ENCODE results near the gene REEP1.

The REEP1 gene

DNA sequence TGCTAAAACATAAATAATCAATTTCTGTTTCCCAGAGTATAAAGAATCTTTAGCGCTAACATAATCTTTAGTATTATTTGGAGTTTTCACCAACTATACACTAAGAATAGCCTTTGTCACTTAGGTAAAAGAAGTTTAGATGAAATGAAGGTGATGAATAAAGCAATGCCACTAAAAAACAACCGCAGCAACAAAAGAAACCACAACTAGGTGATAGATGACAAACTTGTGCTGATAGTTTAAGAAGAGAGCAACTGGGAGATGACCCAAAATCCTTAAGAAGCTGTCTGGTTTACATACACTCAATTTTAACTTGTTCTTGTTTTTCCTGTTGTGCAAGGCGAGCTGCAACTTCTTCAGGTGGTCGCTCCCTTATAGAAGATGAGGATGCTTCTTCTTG is 167.0 kb downstream of the REEP1 start:
- TF ChIP-seq, protein P1, sequence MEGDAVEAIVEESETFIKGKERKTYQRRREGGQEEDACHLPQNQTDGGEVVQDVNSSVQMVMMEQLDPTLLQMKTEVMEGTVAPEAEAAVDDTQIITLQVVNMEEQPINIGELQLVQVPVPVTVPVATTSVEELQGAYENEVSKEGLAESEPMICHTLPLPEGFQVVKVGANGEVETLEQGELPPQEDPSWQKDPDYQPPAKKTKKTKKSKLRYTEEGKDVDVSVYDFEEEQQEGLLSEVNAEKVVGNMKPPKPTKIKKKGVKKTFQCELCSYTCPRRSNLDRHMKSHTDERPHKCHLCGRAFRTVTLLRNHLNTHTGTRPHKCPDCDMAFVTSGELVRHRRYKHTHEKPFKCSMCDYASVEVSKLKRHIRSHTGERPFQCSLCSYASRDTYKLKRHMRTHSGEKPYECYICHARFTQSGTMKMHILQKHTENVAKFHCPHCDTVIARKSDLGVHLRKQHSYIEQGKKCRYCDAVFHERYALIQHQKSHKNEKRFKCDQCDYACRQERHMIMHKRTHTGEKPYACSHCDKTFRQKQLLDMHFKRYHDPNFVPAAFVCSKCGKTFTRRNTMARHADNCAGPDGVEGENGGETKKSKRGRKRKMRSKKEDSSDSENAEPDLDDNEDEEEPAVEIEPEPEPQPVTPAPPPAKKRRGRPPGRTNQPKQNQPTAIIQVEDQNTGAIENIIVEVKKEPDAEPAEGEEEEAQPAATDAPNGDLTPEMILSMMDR (IDR thresholded peaks at IDR 0.05; ENCODE audit: control insufficient read depth, extremely low read depth, insufficient read depth) = no peak
- no peak for DNase-seq (ENCODE audit: low read depth)
- H3K4me3 ChIP-seq (ENCODE audit: low read depth, low read length) = no peak overlapping the region
